KMS-11 (cell line): ENCODE data around the gene CDC27.

ENCODE experiments used
- H2AFZ ChIP-seq: fragments of 200-600 bp; sonication (generic); 2 replicates; pipeline ENCODE4 v1.6.1; 2016; ENCODE audit warnings: antibody characterized with exemption, mixed run types, low read depth
- H3K27ac ChIP-seq: fragments of 200-600 bp; sonication (generic); 2 replicates; pipeline ENCODE4 v1.6.1; 2016; ENCODE audit warnings: mild to moderate bottlenecking, mixed run types
- H3K27me3 ChIP-seq: fragments of 200-600 bp; sonication (generic); 2 replicates; pipeline ENCODE4 v1.6.1; 2017; ENCODE audit warnings: mild to moderate bottlenecking, low read depth, mixed run types, moderate library complexity; ENCODE audit not compliant: insufficient read depth
- H3K36me3 ChIP-seq: fragments of 200-600 bp; sonication (generic); 2 replicates; pipeline ENCODE4 v1.6.1; 2017; ENCODE audit warnings: mild to moderate bottlenecking, mixed run types; ENCODE audit not compliant: insufficient read depth
- H3K4me1 ChIP-seq: fragments of 200-600 bp; sonication (generic); 2 replicates; pipeline ENCODE4 v1.6.1; 2016; ENCODE audit warnings: mild to moderate bottlenecking, low read depth, mixed run types; ENCODE audit not compliant: poor library complexity, severe bottlenecking
- H3K4me2 ChIP-seq: fragments of 200-600 bp; sonication (generic); 2 replicates; pipeline ENCODE4 v1.7.0; 2016; ENCODE audit warnings: mild to moderate bottlenecking, mixed run types
- H3K4me3 ChIP-seq: fragments of 200-600 bp; sonication (generic); IDR thresholded peaks from 2 replicates; pipeline ENCODE4 v1.6.1; 2017; ENCODE audit warnings: low read depth, low read length, mixed read lengths; ENCODE audit not compliant: insufficient read depth
- H3K79me2 ChIP-seq: fragments of 200-600 bp; sonication (generic); 2 replicates; pipeline ENCODE4 v1.6.1; 2016; ENCODE audit warnings: low read depth, mixed run types; ENCODE audit not compliant: insufficient read depth
- H3K9ac ChIP-seq: fragments of 200-600 bp; sonication (generic); 2 replicates; pipeline ENCODE4 v1.6.1; 2016; ENCODE audit warnings: mild to moderate bottlenecking, mixed run types
- H4K20me1 ChIP-seq: fragments of 200-600 bp; sonication (generic); 2 replicates; pipeline ENCODE4 v1.6.1; 2016; ENCODE audit warnings: mild to moderate bottlenecking, mixed run types; ENCODE audit not compliant: insufficient read depth
- TF ChIP-seq, protein P1 (sequence below): fragments of 200-600 bp; sonication (generic); conservative IDR thresholded peaks from 2 replicates; pipeline ENCODE4 v1.6.1; 2017; ENCODE audit warnings: low read depth, mild to moderate bottlenecking, antibody characterized with exemption, low read length, moderate library complexity, mixed read lengths

The CDC27 gene

DNA sequence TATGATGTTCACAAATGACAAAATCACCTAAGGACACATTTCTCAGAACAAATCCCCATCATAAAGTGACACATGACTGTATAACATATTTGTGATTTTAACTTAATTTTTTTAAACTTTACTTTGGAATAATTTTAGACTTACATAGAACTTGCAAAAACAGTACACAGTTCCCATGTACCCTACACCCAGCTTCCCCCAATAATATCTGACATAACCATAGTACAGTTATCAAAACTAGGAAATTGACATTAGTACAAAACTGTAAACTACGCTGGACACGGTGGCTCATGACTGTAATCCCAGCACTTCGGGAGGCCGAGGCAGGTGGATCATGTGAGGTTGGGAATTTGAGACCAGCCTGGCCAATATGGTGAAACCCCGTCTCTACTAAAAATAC is 24.8 kb downstream of the CDC27 start:
- Histone ChIP-seq H3K4me3 (no peak overlapping the region), H3K4me2 (no peak overlapping the region), H3K79me2 (peaks cover 3% of the 10 kb centered on the region; the same call in 1 of the 2 replicates), H3K27ac (no peak overlapping the region), H2AFZ (no peak overlapping the region), H3K4me1 (peaks cover 40% of the 10 kb centered on the region), H4K20me1 (no peaks in the 10 kb centered on the region), H3K27me3 (no peaks in the 10 kb centered on the region), H3K9ac (no peak overlapping the region), H3K36me3 (peaks cover 5% of the 10 kb centered on the region; the same call in 1 of the 2 replicates)
- TF ChIP-seq, protein P1, sequence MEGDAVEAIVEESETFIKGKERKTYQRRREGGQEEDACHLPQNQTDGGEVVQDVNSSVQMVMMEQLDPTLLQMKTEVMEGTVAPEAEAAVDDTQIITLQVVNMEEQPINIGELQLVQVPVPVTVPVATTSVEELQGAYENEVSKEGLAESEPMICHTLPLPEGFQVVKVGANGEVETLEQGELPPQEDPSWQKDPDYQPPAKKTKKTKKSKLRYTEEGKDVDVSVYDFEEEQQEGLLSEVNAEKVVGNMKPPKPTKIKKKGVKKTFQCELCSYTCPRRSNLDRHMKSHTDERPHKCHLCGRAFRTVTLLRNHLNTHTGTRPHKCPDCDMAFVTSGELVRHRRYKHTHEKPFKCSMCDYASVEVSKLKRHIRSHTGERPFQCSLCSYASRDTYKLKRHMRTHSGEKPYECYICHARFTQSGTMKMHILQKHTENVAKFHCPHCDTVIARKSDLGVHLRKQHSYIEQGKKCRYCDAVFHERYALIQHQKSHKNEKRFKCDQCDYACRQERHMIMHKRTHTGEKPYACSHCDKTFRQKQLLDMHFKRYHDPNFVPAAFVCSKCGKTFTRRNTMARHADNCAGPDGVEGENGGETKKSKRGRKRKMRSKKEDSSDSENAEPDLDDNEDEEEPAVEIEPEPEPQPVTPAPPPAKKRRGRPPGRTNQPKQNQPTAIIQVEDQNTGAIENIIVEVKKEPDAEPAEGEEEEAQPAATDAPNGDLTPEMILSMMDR = no peak

DNA sequence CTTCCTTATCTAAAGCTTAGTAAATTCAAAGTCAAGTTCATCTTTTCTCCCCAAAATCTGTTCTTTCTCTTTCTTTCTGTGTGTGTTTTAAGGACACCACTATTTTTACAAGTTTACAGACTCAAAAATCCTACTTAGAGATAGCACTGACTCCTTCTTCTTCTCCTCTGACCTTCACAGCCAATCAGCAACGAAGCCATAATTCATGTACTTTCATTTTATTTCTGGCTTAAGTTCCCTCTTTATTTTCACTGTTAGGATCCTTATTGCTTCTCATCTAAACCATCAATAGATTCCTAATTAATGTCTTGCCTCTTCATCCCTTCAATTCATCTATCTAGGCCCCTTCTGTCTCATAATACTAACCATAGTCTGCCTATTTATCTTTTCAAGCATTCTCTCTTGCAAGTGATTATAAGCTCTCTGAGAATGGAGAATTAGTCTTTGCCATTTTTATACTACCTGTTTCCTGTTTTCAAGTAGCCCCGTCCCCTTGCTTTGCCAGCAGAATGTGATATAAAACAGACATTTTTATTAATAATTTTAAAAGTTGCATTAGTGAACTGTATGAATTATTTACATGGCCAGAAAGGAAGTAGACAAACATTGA is 27.0 kb downstream of the CDC27 start:
- H3K27ac ChIP-seq = no peak overlapping the region
- no peak overlapping the region for H2AFZ ChIP-seq
- H3K79me2 ChIP-seq = peaks cover 3% of the 10 kb centered on the region; the same call in 1 of the 2 replicates
- no peak overlapping the region for H3K4me3 ChIP-seq
- H4K20me1 ChIP-seq = no peaks in the 10 kb centered on the region
- H3K4me1 ChIP-seq = peaks cover 30% of the 10 kb centered on the region
- H3K9ac ChIP-seq = no peak overlapping the region
- H3K36me3 ChIP-seq = no peaks in the 10 kb centered on the region
- TF ChIP-seq, protein P1 = no peak
- no peaks in the 10 kb centered on the region for H3K27me3 ChIP-seq
- no peak overlapping the region for H3K4me2 ChIP-seq

DNA sequence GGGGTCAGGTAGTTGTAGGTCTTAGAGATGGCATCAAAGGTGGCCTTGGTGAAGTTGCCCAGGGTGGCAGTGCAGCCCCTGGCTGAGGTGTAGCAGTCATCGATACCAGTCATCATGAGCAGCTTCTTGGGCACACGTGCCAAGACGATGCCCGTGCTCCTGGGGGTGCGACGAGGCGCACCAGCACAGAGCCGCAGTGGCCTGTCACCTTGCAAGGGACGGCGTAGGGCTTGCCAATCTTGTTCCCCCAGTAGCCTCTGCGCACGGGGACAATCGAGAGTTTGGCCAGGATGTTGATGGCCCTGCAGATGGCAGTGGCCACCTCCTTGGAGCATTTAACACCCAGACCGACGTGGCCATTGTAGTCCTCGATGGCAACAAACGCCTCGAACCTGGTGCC is 29.8 kb downstream of the CDC27 start:
- Histone ChIP-seq H3K4me1 (peaks cover 6% of the 10 kb centered on the region), H3K4me2 (no peak overlapping the region), H3K9ac (no peak overlapping the region), H4K20me1 (no peaks in the 10 kb centered on the region), H2AFZ (no peak overlapping the region), H3K79me2 (no peaks in the 10 kb centered on the region), H3K27ac (no peak overlapping the region), H3K27me3 (no peaks in the 10 kb centered on the region), H3K36me3 (no peaks in the 10 kb centered on the region), H3K4me3 (no peak overlapping the region)
- TF ChIP-seq, protein P1 = no peak

DNA sequence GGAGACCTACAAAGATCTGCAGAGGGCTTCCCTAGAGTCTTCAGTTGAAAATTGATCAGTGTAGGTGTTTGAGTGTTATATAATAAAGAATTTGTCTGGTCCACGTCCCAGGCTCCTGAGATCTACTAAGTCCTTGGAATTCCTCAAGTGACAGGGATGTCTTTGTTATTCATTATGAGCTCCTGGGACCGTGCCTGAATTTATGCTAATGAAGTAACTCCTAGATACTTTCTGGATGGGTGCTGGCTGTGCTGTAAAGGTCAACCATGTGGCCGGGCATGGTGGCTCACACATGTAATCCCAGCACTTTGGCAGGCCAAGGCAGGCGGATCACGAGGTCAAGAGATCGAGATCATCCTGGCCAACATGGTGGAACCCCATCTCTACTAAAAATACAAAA is 43.7 kb downstream of the CDC27 start:
- Histone ChIP-seq H3K4me2 (no peak overlapping the region), H3K36me3 (peaks cover 11% of the 10 kb centered on the region; the same call in 1 of the 2 replicates)

More for the DNA sequence above, 43.7 kb downstream of the CDC27 start:
- Histone ChIP-seq H3K79me2 (no peaks in the 10 kb centered on the region; the same call in 1 of the 2 replicates), H3K27ac (no peak overlapping the region), H3K4me1 (no peaks in the 10 kb centered on the region), H4K20me1 (no peaks in the 10 kb centered on the region), H3K9ac (no peak overlapping the region), H3K4me3 (no peak overlapping the region), H3K27me3 (no peaks in the 10 kb centered on the region), H2AFZ (no peak overlapping the region)
- TF ChIP-seq, protein P1 = no peak
